GF-D8 (cell line): ENCODE measurements around the gene MUC6.

Experiments
- DNase-seq: peaks from one replicate; lab custom pipeline; 2025; lab: John Stamatoyannopoulos, UW

MUC6 gene

GRCh38 chr11:1035577-1036283 lies 788 bp downstream of the MUC6 start:
- DNase-seq, result no peak

GRCh38 chr11:1034456-1035295 lies 1.8 kb downstream of the MUC6 start:
- no peak for DNase-seq

GRCh38 chr11:1034001-1034400 lies 2.5 kb downstream of the MUC6 start:
- DNase-seq, result no peak

- no peak for DNase-seq
These were observed 3.3 kb downstream of the MUC6 start for GRCh38 chr11:1033016-1033798.

GRCh38 chr11:1032310-1032891 lies 4.1 kb downstream of the MUC6 start:
- DNase-seq, result no peak

GRCh38 chr11:1031121-1031899 lies 5.2 kb downstream of the MUC6 start:
- DNase-seq, result no peak

GRCh38 chr11:1030556-1030955 lies 6.0 kb downstream of the MUC6 start:
- no peak for DNase-seq

GRCh38 chr11:1030086-1030485 lies 6.4 kb downstream of the MUC6 start:
- no peak for DNase-seq

- DNase-seq, result no peak
These were observed 6.9 kb downstream of the MUC6 start for GRCh38 chr11:1029654-1030053.

GRCh38 chr11:1029051-1029450 lies 7.5 kb downstream of the MUC6 start:
- DNase-seq, result no peak

- no peak for DNase-seq
These were observed 7.9 kb downstream of the MUC6 start for GRCh38 chr11:1028616-1029015.

- DNase-seq, result no peak
These were observed 8.3 kb downstream of the MUC6 start for GRCh38 chr11:1028291-1028540.

- no peak for DNase-seq
These were observed 8.8 kb downstream of the MUC6 start for GRCh38 chr11:1027483-1028290.

GRCh38 chr11:1026641-1027482 lies 9.7 kb downstream of the MUC6 start:
- DNase-seq, result no peak

GRCh38 chr11:1026163-1026450 lies 10.4 kb downstream of the MUC6 start:
- no peak for DNase-seq

- no peak for DNase-seq
These were observed 10.9 kb downstream of the MUC6 start for GRCh38 chr11:1025410-1026162.

- no peak for DNase-seq
These were observed 11.7 kb downstream of the MUC6 start for GRCh38 chr11:1024597-1025409.

- no peak for DNase-seq
These were observed 12.5 kb downstream of the MUC6 start for GRCh38 chr11:1023811-1024596.
